Measurements from ENCODE around the gene BRINP2. TPM values are rescaled to one million over a fixed set of nuclear protein-coding genes. Genes with fewer than 3 reads are reported as not detected.

The BRINP2 gene
- total and polyA plus RNA-seq, 2 of the 4 experiments (the other 2 are of a cell fraction) = not detected

- no peak overlapping the region for H2AFZ ChIP-seq (replicated peaks; ENCODE audit: low read length, poor library complexity)
- H3K18ac ChIP-seq (ENCODE audit: low read depth, low read length) = no peak overlapping the region
- H2BK5ac ChIP-seq (ENCODE audit: low read depth, low read length, poor library complexity, severe bottlenecking) = no peak overlapping the region
- H2BK15ac ChIP-seq (ENCODE audit: low read depth, low read length) = no peak overlapping the region
- no peak overlapping the region for H3K27ac ChIP-seq (ENCODE audit: insufficient read depth, low read length)
- no peak overlapping the region for H2AK9ac ChIP-seq (replicated peaks; ENCODE audit: low read depth, low read length, poor library complexity)
- H4K91ac ChIP-seq (ENCODE audit: insufficient read depth, low read depth, low read length) = no peak overlapping the region
- no peak overlapping the region for H3K56ac ChIP-seq (ENCODE audit: extremely low read depth, insufficient read depth, low read length)
- no peak overlapping the region for H3K9ac ChIP-seq (ENCODE audit: low read depth, low read length)
- no CpG with 5 or more reads among the region's 5 CpGs for WGBS, 2 experiments (ENCODE audit: extremely low coverage in 2 of 2, insufficient read length in 1 of 2)
- no peaks in the 10 kb centered on the region for H4K20me1 ChIP-seq (ENCODE audit: insufficient read depth, low read length)
- in situ Hi-C loops (cut with MboI; ENCODE audit: low sequenced_read_pairs) (no loop called here), intact Hi-C loops (cut with micrococcal nuclease) (no loop called here), dilution Hi-C loops (cut with HindIII; ENCODE audit: low sequenced_read_pairs, unreplicated experiment) (no loop called here)
- DNase-seq (no peak), ATAC-seq (ENCODE audit: low read depth) (no peak)
- H3K9me1 ChIP-seq (ENCODE audit: insufficient read depth, low read length) = no peaks in the 10 kb centered on the region
- ChIA-PET CTCF (interaction anchor here (0.7 to 1.6 kb wide), 2 partner anchors 11 to 26 kb away, joined by 3 to 5 read pairs; no protein-coding TSS in a partner anchor), POLR2A (ENCODE audit: unreplicated experiment) (no interaction called here)
- H2BK20ac ChIP-seq (ENCODE audit: low read depth, low read length) = no peak overlapping the region
- H3K79me1 ChIP-seq (ENCODE audit: low read depth in 1 of 2, low read length in 2 of 2) = no peaks in the 10 kb centered on the region
- no peaks in the 10 kb centered on the region for H3K36me3 ChIP-seq (ENCODE audit: control insufficient read depth, insufficient read depth, low read length)
- no peak overlapping the region for H4K8ac ChIP-seq (ENCODE audit: low read depth in 2 of 2, low read length in 2 of 2)
- no peak overlapping the region for H2BK120ac ChIP-seq (ENCODE audit: low read depth, low read length)
- no peak overlapping the region for H3K4ac ChIP-seq (ENCODE audit: low read depth, low read length)
- no peaks in the 10 kb centered on the region for H3K4me1 ChIP-seq (ENCODE audit: control insufficient read depth, insufficient read depth, low read length)
- TF ChIP-seq USF2 (IDR thresholded peaks at IDR 0.05; ENCODE audit: low read depth, low read length) = no peak
- TF ChIP-seq BHLHE40 (IDR thresholded peaks at IDR 0.05; ENCODE audit: low read depth, low read length) = no peak
- no peak for TF ChIP-seq RCOR1 (IDR thresholded peaks at IDR 0.05; ENCODE audit: insufficient replicate concordance, low read length)
- no peak for TF ChIP-seq NFE2L2 (IDR thresholded peaks at IDR 0.05; ENCODE audit: low read depth, low read length)
- TF ChIP-seq SMC3 (IDR thresholded peaks at IDR 0.05; ENCODE audit: low read depth, low read length) = no peak
- no peak for TF ChIP-seq CHD1 (IDR thresholded peaks at IDR 0.05; ENCODE audit: low read depth, low read length)
- H3K4me2 ChIP-seq (ENCODE audit: low read depth, low read length) = no peak overlapping the region
- no peaks in the 10 kb centered on the region; the same call in 1 of the 2 replicates for H3K27me3 ChIP-seq (ENCODE audit: control insufficient read depth, insufficient read depth, low read length)
- no peak overlapping the region for H2AK5ac ChIP-seq (ENCODE audit: low read depth, low read length)
- no peak overlapping the region for H3K23ac ChIP-seq (ENCODE audit: low read depth, low read length)
- no peak overlapping the region for H3K4me3 ChIP-seq (ENCODE audit: insufficient read depth, low read depth, low read length)
- no peaks in the 10 kb centered on the region for H3K9me3 ChIP-seq (ENCODE audit: control insufficient read depth, insufficient read depth, low read length)
- no peak overlapping the region for H3K14ac ChIP-seq (replicated peaks; ENCODE audit: low read depth, low read length)
- BruUV-seq (replicated peaks) = no TSS peak
- H4K5ac ChIP-seq (ENCODE audit: low read depth, low read length) = no peak overlapping the region
Measured at GRCh38 chr1:177281901-177282300, 111.1 kb downstream of the BRINP2 start.

Measured in IMR-90 (cell line).